ENCODE data around the gene THOP1.

THOP1 gene

DNA sequence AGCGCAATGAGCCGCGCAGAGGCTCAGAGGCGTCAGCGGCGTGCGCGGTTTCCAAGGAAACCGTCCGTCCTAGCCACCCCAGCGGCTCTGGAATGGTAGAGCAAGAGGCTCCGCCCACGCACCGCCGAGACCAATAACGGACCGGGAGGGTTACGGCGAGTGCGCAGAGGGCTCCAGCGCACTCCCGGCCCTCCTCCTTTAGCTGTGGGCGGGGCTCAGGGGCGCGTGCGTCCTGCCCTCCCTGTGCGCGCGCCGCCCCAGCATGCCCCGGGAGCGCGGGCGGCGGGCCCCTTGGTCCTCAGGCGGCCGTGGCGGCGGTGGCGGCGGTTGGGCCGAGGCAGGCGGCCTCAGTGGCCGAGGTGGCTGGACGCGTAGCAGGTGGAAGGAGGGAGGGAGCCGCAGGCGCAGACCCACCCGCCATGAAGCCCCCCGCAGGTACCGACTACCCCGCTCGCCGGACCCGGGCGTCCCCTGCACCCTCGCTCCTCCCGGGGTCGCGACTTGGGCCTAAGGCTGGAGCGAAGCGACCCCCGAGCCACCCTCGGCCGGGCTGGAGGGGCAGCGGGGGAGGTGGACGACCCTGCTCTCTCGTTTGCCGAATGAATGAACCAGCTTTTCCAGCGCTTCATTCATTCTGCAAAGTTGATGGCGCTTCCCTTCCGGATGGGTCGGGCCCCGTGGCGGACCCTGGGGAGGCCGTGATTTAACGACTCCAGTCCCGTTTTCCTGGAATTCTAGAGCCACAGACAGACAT lies at the start of gene THOP1:
TSS of gene THOP1 (plus strand) at position 260 of the 754 bp plus-strand sequence. CDS start at position 420, 160 bp downstream.
- TF ChIP-seq ZNF274 (IDR thresholded peaks at IDR 0.05; ENCODE audit: low read depth, low read length), result no peak
- peak within 1 kb of the TSS; percentile 94 for H3K4me3 ChIP-seq (ENCODE audit: low read length)

DNA sequence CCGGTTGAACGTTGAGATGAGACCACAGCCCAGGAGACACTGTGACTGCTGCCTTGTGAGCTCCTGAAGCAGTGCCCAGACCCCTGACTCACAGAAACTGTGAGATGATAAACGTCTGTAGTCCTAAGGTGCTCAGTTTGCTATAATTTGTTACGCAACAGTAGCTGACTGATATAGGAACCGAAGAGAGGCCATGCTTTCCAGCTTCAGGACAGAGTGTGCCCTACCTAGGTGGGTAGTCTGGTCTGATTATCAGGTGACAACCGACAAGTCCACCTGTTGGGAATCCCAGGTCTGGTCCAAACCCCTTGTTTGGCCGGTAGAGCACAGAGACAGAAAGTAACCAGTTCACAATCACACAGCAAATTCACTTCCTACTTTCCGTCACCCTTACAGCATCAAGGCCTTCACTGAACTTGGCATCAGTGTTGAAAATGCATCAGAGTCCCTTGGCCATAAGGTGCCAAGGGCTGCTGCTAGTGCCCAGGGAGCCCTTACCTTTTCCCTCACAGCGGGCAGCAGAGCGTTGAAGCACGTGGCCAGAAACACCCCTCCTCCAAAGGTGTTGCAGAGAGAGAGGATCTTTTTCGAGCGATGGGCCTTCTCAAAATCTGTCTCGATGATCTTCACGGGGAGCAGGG lies 48.6 kb upstream of the THOP1 start:
- TF ChIP-seq ZNF274 (IDR thresholded peaks at IDR 0.05; ENCODE audit: low read depth, low read length), result no peak
- H3K4me3 ChIP-seq (ENCODE audit: low read length), result no peak overlapping the region

GRCh38 chr19:2739602-2740313 lies 45.5 kb upstream of the THOP1 start, which contains the start of gene SLC39A3:
Gene SLC39A3, minus strand, starts transcription at chr19:2740017. Its CDS starts 2,760 bp downstream, at chr19:2737257.
- no peak for TF ChIP-seq ZNF274 (IDR thresholded peaks at IDR 0.05; ENCODE audit: low read depth, low read length)
- H3K4me3 ChIP-seq (ENCODE audit: low read length), result peak within 1 kb of the TSS; percentile 91

GRCh38 chr19:2740314-2740656 lies 45.0 kb upstream of the THOP1 start:
- TF ChIP-seq ZNF274 (IDR thresholded peaks at IDR 0.05; ENCODE audit: low read depth, low read length), result no peak
- no peak overlapping the region for H3K4me3 ChIP-seq (ENCODE audit: low read length)

DNA sequence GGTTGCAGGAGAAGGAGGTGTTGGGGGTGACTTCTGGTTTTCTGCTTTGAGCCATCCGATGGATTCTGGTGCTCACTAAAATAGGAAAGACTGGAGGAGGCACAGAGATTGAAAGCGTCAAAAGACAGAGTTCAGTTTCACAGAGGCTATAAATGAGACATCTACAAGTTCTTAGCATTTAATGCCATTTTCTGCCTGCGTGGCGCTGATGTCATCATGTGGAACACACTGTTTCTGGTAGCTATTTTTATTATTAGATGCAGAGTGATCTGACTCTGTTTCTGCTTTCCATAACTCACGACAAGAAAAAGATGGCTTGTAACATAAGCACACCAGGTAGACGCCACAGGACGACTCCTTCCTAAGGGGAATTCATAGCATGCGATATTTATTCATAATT lies 42.2 kb upstream of the THOP1 start:
- TF ChIP-seq ZNF274 (IDR thresholded peaks at IDR 0.05; ENCODE audit: low read depth, low read length), result no peak
- no peak overlapping the region for H3K4me3 ChIP-seq (ENCODE audit: low read length)

- no peak overlapping the region for H3K4me3 ChIP-seq (ENCODE audit: low read length)
- no peak for TF ChIP-seq ZNF274 (IDR thresholded peaks at IDR 0.05; ENCODE audit: low read depth, low read length)
Observed at GRCh38 chr19:2744113-2744512, 41.2 kb upstream of the THOP1 start.

DNA sequence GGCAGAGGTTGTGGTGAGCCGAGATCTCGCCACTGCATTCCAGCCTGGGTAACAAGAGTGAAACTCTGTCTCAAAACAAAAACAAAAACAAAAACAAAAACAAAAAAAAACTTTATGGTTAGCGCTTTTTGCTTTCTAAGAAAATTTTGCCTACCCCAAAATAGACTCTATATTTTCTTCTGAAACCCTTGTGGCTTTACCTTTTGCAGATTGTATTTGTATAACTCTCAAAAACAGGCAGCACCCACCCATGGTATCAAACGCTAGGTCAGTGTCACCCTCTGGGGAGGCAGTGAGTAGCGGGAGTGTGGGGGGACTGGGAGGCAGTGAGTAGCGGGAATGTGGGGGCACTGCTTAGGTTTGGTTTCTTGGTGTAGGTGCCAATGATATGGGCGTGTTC lies 38.0 kb upstream of the THOP1 start:
- H3K4me3 ChIP-seq (ENCODE audit: low read length), result no peak overlapping the region; the same call in 1 of the 2 replicates
- TF ChIP-seq ZNF274 (IDR thresholded peaks at IDR 0.05; ENCODE audit: low read depth, low read length), result no peak

DNA sequence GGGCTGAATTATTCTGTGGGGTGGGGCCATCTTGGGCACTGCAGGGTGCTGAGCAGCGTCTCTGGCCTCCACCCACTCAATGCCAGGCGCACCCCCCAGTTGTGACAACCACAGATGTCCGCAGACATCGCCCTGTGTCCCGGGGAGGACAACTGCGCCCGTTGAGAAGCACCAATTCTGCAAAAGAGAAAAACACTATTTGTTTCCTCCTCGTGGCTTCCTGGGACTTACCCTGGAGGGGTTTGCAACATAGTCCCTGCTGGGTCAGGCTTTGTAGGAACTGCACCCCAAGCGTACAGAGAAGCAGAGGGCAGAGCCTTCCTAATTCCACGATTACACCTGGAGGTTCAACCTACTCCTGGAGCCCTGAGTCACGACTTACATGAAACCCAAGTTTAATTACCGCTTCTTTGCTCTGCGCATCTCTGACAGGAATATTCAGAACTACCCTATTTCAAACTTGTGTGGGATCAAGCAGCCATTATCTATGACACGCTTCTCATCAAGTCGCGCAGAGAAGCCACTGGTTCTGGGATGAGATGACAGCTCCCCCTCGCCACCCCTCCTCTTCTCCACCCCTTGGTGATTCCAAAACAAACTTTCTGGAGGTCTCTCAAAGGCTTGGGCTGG lies 34.4 kb upstream of the THOP1 start:
- H3K4me3 ChIP-seq (ENCODE audit: low read length), result no peak overlapping the region
- no peak for TF ChIP-seq ZNF274 (IDR thresholded peaks at IDR 0.05; ENCODE audit: low read depth, low read length)

DNA sequence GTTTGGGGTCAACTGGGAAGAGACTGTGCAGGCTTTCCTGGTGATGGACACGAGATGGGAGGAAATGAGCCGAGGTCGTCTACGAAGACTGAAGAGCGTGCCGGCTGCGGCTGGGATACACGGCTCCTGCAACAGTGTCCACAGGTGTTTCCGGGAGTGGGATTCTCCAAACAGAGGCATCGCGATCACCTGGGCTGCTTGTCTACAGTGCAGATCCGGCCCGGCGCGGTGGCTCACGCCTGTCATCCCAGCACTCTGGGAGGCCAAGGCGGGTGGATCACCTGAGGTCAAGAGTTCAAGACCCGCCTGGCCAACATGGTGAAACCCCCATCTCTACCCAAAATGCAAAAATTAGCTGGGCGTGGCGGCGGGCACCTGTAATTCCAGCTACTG lies 33.9 kb upstream of the THOP1 start:
- no peak for TF ChIP-seq ZNF274 (IDR thresholded peaks at IDR 0.05; ENCODE audit: low read depth, low read length)
- no peak overlapping the region for H3K4me3 ChIP-seq (ENCODE audit: low read length)

DNA sequence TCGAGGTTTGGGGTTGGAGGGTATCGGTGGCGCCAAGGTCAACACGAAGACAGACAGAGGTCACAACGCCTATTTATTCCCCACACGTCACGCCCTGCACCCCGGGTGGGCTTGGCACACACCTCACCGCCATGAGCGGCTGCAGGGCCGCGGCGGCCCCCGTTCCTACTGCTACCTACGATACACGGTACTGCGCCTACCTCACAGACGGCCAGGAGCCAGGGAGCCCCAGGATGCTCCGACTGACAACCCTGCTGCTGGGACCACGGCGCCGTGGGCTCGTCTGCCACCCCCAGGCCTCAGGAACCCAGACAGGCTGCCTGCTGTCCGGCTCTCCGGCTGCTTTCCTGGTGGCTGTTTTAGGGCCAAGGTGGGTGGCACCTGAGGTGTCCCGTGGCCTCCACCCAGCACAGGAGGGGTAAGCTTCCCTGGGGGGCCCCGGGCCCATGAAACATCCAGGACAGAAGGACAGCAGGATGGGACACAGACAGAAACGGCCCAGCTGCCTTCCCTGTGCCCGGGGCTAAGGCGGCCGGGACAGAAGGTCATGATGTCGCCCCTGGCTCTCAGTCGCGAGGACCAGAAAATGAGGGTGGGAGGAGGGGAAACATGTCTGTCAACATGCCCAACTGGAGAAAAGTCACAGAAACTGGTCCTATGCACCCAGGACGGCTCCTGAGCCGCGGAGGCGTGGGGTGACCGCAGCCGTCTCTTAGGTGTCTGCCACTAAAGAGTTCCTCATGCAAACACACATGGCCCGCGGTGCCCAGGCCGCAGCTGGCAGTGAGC lies 30.4 kb upstream of the THOP1 start:
- H3K4me3 ChIP-seq (ENCODE audit: low read length), result no peak overlapping the region
- TF ChIP-seq ZNF274 (IDR thresholded peaks at IDR 0.05; ENCODE audit: low read depth, low read length), result no peak

- TF ChIP-seq ZNF274 (IDR thresholded peaks at IDR 0.05; ENCODE audit: low read depth, low read length), result no peak
- no peak overlapping the region for H3K4me3 ChIP-seq (ENCODE audit: low read length)
Observed at GRCh38 chr19:2755448-2755705, 29.9 kb upstream of the THOP1 start.

DNA sequence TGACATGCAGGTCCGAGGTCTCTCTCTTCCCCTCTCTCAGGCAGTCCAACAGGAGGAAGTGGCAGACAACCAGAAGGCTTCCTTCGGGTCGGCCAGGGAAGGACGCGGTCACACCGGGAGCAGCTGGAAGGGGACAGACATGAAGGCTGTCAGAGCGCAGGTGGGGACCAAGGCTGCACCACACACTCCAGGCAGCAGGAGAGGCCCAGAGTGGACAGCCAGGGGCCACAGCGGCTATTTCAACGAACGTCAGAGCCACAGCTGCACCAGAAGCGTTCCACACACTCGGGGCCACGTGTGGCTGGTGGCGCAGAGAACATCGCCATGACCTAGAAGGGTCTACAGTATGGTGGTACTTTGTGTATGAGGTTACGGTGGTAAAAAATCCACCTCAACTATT lies 29.5 kb upstream of the THOP1 start:
- no peak for TF ChIP-seq ZNF274 (IDR thresholded peaks at IDR 0.05; ENCODE audit: low read depth, low read length)
- no peak overlapping the region for H3K4me3 ChIP-seq (ENCODE audit: low read length)

GRCh38 chr19:2756477-2756876 lies 28.8 kb upstream of the THOP1 start:
- no peak overlapping the region for H3K4me3 ChIP-seq (ENCODE audit: low read length)
- no peak for TF ChIP-seq ZNF274 (IDR thresholded peaks at IDR 0.05; ENCODE audit: low read depth, low read length)
